OCI-LY3 (cell line): ENCODE data around the gene SFT2D3.

ENCODE experiments used
- H2AFZ ChIP-seq: fragments of 200-600, 300-600 bp; shearing (Covaris generic); 2 replicates; pipeline ENCODE4 v1.6.0; 2014; ENCODE audit warnings: antibody characterized with exemption, low read depth, low read length
- H3K27ac ChIP-seq: fragments of 200-600, 300-600 bp; sonication (generic); 2 replicates; pipeline ENCODE4 v1.5.1; 2014; ENCODE audit warnings: mild to moderate bottlenecking, low read length, moderate library complexity, mixed read lengths
- H3K27me3 ChIP-seq: fragments of 200-600, 300-600 bp; sonication (generic); 2 replicates; pipeline ENCODE4 v1.6.1; 2014; ENCODE audit warnings: low read depth, low read length, mixed read lengths
- H3K36me3 ChIP-seq: fragments of 200-600, 300-600 bp; sonication (generic); replicated peaks from 2 replicates; pipeline ENCODE3; 2014; ENCODE audit warnings: low read depth, low read length, mixed read lengths
- H3K4me1 ChIP-seq: fragments of 300-600, 200-600 bp; sonication (generic); 2 replicates; pipeline ENCODE4 v1.6.1; 2014; ENCODE audit warnings: low read length, mixed read lengths
- H3K4me2 ChIP-seq: fragments of 200-600, 300-600 bp; sonication (generic); 2 replicates; pipeline ENCODE4 v1.6.1; 2014; ENCODE audit warnings: low read length, mixed read lengths
- H3K4me3 ChIP-seq: fragments of 300-600, 200-600 bp; sonication (generic); 2 replicates; pipeline ENCODE4 v1.5.1; 2014; ENCODE audit warnings: antibody characterized with exemption, mild to moderate bottlenecking, low read length, moderate library complexity
- H3K79me2 ChIP-seq: fragments of 300-600, 200-600 bp; shearing (Covaris generic); 2 replicates; pipeline ENCODE4 v1.6.1; 2014; ENCODE audit warnings: mild to moderate bottlenecking, low read length, mixed read lengths
- H3K9ac ChIP-seq: fragments of 300-600, 200-600 bp; shearing (Covaris generic); 2 replicates; pipeline ENCODE4 v1.6.0; 2014; ENCODE audit warnings: mild to moderate bottlenecking, low read length, moderate library complexity
- H3K9me3 ChIP-seq: fragments of 200-600, 300-600 bp; shearing (Covaris generic); 2 replicates; pipeline ENCODE4 v1.6.1; 2014; ENCODE audit warnings: low read length, mixed read lengths; ENCODE audit not compliant: insufficient read depth
- H4K20me1 ChIP-seq: fragments of 200-600, 300-600 bp; sonication (generic); 2 replicates; pipeline ENCODE4 v1.6.1; 2016; ENCODE audit warnings: low read length, mixed read lengths; ENCODE audit not compliant: insufficient read depth
- CTCF ChIP-seq: fragments of 200-600, 300-600 bp; sonication (generic); IDR thresholded peaks from 2 replicates; pipeline ENCODE4 v1.5.1; 2014; ENCODE audit warnings: antibody characterized with exemption, low read length, low read depth
- EZH2phosphoT487 ChIP-seq: fragments of 200-600 bp; shearing (Covaris generic); IDR thresholded peaks from 2 replicates; pipeline ENCODE4 v1.6.1; 2018; ENCODE audit warnings: antibody characterized with exemption, mixed run types, low read depth

Gene SFT2D3

GRCh38 chr2:127713562-127713961 is 12.3 kb downstream of the SFT2D3 start:
- Histone ChIP-seq H3K4me3 (no peak overlapping the region), H2AFZ (no peak overlapping the region), H3K9me3 (no peaks in the 10 kb centered on the region), H3K79me2 (no peaks in the 10 kb centered on the region), H3K4me1 (no peaks in the 10 kb centered on the region), H3K4me2 (no peak overlapping the region), H3K27ac (no peak overlapping the region), H3K27me3 (no peaks in the 10 kb centered on the region), H4K20me1 (no peaks in the 10 kb centered on the region), H3K36me3 (peaks cover 44% of the 10 kb centered on the region), H3K9ac (no peak overlapping the region)
- TF ChIP-seq EZH2phosphoT487 (no peak), CTCF (no peak)

GRCh38 chr2:127715778-127716449 is 14.6 kb downstream of the SFT2D3 start:
- H3K27ac ChIP-seq: no peak overlapping the region
- H3K4me1 ChIP-seq: no peaks in the 10 kb centered on the region
- no peaks in the 10 kb centered on the region for H3K9me3 ChIP-seq
- H3K27me3 ChIP-seq: no peaks in the 10 kb centered on the region
- TF ChIP-seq EZH2phosphoT487 (no peak), CTCF (no peak)
- no peaks in the 10 kb centered on the region for H4K20me1 ChIP-seq
- H3K36me3 ChIP-seq: peaks cover 47% of the 10 kb centered on the region
- H3K79me2 ChIP-seq: no peaks in the 10 kb centered on the region
- no peak overlapping the region for H3K4me3 ChIP-seq
- no peak overlapping the region for H3K4me2 ChIP-seq
- H3K9ac ChIP-seq: no peak overlapping the region
- H2AFZ ChIP-seq: no peak overlapping the region

GRCh38 chr2:127718271-127718670 is 17.0 kb downstream of the SFT2D3 start:
- TF ChIP-seq EZH2phosphoT487 (no peak), CTCF (no peak)
- H4K20me1 ChIP-seq: no peaks in the 10 kb centered on the region
- no peaks in the 10 kb centered on the region for H3K27me3 ChIP-seq
- no peaks in the 10 kb centered on the region for H3K9me3 ChIP-seq
- H3K79me2 ChIP-seq: no peaks in the 10 kb centered on the region
- H3K4me3 ChIP-seq: no peak overlapping the region
- H3K4me1 ChIP-seq: no peaks in the 10 kb centered on the region
- H3K36me3 ChIP-seq: peaks cover 58% of the 10 kb centered on the region
- no peak overlapping the region for H3K9ac ChIP-seq
- H2AFZ ChIP-seq: no peak overlapping the region
- no peak overlapping the region for H3K27ac ChIP-seq
- H3K4me2 ChIP-seq: no peak overlapping the region

GRCh38 chr2:127719301-127720218 is 18.3 kb downstream of the SFT2D3 start:
- no peaks in the 10 kb centered on the region for H3K9me3 ChIP-seq
- no peaks in the 10 kb centered on the region for H3K79me2 ChIP-seq
- no peaks in the 10 kb centered on the region for H3K4me1 ChIP-seq
- no peaks in the 10 kb centered on the region for H3K27me3 ChIP-seq
- H3K36me3 ChIP-seq: peaks cover 64% of the 10 kb centered on the region
- no peak overlapping the region for H2AFZ ChIP-seq
- no peak overlapping the region for H3K4me2 ChIP-seq
- no peak overlapping the region for H3K9ac ChIP-seq
- no peak overlapping the region for H3K4me3 ChIP-seq
- no peaks in the 10 kb centered on the region for H4K20me1 ChIP-seq
- TF ChIP-seq EZH2phosphoT487 (no peak), CTCF (no peak)
- no peak overlapping the region for H3K27ac ChIP-seq
